ENCODE measurements around the gene AKAP7. TPM values are rescaled to one million over a fixed set of nuclear protein-coding genes. Genes with fewer than 3 reads are reported as not detected.
"Not testable (repeated sequence)": the region's sequence is repeated elsewhere in the genome, so short reads cannot be mapped to it uniquely, and the experiment has no call there.

Gene AKAP7
- total RNA-seq, 1 experiment from 2014 or later: 7.2 TPM

DNA sequence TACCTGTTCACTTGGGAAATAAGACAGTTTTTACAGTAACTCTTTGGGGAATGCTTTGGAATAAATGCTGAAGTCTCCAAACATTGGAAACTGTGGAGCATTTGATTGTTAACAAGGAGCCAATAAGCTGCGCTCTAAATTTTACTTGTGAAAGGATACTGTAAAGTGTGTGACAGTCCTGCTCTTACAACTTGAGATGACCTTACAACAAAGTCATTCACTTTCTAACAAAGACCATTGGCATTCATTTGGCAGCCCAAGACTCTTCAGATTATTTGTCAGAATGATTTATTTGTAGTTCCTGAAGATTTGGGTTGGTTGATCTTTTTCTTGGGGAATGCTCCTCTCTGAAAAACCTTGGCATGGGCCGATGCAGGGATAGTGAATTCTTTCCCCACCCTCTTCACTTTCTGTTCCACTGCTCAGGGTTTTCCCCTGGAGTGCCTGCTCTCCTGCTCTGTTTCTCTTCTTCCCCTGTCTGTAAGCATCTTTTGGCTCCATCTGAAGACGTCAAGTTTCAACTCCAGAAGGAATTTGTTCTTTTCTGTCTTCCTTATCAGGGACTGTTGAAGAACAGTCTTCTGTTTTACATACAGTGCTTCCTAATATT lies 116.4 kb downstream of the AKAP7 start:
- DNase-seq (ENCODE audit: low read depth): no peak

DNA sequence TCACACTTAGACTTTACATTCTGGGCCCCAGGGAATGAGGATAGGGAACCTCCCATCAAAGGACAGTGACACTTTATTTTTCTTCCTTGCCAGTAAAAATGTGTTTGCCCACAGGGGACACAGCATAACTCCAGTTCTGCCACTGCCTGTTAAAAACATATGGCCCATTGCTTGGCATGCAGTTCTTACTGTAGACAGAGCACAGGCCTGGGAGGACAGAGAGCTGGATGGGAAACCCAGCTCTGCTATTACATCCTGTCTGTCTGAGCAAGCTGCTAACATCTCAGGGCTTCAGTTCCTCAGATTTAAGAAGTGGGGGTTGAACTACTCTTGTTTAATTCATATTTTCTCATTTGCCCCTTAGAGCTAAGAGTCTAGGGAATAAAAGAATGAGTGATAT lies 120.2 kb downstream of the AKAP7 start:
- no peak for DNase-seq (ENCODE audit: low read depth)

DNA sequence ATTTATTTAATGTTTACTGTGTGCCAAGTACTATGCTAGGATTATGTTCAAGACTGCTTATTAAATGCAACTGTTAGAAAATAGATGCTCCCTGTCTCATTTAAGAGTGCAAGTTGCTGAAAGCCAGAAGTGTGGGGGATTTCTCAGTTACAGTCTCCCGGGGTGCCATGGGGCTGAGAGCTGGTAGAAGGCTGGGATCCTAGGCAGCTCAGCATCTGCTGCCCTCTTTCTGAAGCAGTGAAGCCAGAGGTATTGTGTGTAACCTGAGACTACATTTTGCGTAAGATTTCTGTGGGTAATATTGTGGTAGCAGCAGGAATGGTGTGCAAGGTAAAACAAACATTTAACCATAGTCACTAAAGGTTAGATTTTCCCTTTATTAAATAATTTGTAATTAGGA lies 120.6 kb downstream of the AKAP7 start:
- peak; percentile 36 for DNase-seq (ENCODE audit: low read depth)

DNA sequence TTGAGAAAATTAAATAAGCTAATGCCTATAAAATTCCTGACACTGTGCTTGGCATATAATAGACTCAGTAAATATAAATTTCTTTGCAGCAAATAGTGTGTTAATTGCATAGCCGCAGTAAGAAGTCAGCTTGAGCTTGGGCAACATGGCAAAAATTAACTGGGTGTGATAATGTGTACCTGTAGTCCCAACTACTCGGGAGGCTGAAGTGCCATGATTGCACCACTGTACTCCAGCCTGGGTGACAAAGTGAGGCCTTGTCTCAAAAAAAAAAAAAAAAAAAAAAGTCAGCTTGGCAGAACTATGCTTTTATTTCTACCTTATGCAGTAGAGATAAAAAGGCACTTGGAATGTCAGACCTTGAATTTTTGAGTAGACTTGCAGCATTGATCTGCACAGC lies 121.8 kb downstream of the AKAP7 start:
- no peak for DNase-seq (ENCODE audit: low read depth)

GRCh38 chr6:131258010-131258652 lies 122.9 kb downstream of the AKAP7 start:
- no peak for DNase-seq (ENCODE audit: low read depth)

DNA sequence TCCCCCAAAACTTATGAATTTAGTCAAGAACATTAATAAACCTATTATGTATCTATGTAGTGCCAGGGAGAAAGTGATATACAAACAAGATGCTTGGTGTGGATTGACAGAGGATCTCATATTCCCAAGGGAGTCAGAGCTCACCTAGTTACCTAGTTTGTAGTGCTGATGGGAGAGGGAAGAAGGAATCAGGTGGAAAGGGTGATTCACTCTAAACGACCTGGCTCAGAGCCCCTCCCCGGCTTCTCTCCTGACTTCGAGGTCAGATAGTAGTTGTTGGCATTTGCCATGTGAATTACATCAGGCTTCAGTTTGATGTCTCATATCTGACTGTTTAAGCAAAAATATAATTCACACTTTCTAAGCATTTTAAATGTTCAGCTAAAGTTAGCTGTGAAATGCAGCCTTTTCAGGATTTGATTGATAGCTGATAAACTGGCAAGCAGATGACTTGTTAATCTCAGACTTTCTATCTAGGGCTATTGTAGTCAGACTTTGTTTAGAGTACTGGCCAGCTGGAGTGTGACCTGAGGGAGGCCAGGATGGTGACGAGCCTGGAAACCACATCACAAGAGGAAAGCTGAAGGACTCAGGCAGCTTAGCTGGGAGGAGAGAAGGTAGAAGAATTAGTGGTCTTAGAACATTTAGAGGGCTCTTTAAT lies 123.7 kb downstream of the AKAP7 start:
- DNase-seq (ENCODE audit: low read depth): no peak

DNA sequence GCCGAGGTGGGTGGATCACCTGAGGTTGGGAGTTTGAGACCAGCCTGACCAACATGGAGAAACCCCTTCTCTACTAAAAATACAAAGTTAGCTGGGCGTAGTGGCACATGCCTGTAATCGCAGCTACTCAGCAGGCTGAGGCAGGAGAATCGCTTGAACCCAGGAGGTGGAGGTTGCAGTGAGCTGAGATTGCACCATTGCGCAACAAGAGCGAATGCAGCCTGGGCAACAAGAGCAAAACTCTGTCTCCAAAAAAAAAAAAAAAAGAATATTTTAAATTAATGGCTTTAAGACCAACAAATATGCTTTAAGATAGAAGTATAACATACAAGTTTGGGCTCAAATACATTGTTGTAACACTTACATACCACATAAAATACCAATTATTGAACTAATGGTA lies 125.7 kb downstream of the AKAP7 start:
- not testable (repeated sequence) for DNase-seq (ENCODE audit: low read depth)

DNA sequence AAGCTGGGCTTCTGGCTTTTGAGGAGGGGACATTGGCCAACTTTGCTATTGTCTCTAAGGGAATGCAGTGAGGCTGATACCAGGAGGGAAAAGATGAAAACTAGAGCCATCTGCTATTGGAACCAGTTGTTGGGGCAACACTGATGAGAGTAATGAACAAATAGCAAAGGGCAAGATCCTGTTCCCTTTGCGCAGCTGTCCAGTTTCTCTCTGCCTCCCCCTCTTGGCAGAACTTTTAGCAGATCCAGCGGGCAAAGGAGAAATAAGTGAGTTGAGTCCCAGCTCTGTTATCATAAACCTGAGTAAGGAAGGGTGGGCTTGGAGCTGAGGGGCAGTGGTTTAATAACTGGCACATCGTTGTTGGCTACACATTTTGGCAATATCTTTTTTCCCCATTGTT lies 126.8 kb downstream of the AKAP7 start:
- DNase-seq (ENCODE audit: low read depth): no peak

DNA sequence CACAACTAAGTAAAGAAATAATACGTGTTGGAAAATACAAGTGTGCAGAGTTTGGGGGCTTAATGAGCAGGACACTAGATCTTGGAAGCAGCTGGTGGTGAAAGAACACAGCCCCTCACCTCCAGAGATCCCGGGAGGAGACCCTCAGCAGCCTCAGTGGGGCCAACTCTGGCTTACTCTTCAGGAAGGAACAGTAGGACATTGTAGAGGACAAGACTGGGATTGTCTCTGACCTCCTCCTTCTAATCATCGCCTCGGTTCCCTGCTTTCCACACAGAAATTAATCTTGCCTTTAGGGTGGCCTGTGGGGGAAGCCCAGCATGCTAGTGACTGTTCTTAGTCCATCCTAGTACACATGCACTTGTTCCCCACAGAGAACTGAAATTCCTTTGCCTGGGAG lies 130.7 kb downstream of the AKAP7 start:
- DNase-seq (ENCODE audit: low read depth): no peak

DNA sequence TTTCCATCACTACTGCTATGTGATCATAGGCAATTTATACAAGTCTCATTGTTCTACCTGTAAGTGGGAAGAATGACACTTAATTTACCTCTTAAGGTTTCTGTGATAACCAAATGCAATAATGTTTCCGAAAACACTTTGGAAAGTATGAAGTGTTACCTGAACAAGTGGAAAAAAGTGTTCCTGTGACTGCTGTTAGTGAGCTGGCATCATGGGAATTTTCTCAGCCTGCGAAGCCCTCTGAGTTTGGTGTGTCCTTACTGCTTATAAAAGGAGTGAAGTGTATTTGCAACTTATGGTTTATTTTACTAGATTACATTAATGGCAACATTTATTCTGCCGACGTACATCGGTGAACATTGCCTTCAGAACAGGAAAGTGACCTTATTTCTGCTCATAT lies 133.0 kb downstream of the AKAP7 start:
- DNase-seq (ENCODE audit: low read depth): no peak

DNA sequence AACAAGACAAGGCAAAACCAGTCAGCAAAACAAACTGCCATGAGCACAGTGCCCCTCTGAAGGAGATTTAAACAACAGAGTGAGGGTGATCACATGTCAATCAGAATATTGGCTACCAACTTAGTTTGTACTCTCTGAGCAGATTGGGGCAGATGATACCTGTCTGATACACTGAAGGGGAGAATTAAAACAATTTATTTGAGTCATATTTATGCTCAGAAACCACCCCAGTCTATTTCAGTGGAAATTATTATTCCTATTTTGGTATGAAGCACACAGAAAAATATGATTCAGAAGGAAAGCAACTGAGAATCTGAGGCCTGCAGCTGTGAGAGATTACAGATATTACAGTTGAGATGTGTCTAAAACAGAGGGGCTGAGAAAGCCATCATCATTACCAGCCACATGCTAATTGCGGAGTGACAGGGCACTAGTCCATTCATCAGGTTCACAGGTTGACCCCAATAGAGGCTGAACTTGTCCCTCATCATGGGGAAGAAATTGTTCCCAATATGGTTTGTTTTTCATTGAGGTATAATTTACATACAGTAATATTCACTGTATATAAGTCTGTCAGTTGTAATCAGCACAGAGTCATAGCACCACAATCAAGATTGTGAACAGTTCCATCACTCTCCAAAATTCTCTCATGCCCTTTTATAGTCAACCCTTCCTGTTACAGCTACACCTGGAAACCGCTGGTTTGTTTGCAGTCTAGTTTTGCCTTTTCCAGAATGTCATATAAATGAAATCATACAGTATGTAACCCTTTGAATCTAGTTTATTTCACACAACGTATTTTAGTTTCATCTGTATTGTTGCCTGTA lies 134.5 kb downstream of the AKAP7 start:
- DNase-seq (ENCODE audit: low read depth): no peak

DNA sequence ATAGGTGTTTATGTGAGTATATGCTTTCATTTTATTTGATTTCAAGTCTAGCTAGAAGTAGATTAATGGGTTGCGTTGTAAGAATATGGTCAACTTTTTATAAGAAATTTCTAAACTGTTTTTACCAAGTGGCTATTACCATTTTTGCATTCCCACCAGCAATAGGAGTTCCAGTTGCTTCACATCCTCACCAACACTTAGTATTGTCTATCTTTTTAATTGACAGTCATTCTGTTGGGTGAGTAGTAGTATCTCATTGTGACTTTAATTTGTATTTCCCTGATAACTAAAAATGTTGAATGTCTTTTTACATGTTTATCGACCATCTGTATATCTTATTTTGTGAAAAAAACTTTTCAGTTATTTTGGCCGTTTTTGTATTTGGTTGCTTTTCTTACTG lies 135.3 kb downstream of the AKAP7 start:
- DNase-seq (ENCODE audit: low read depth): no peak

DNA sequence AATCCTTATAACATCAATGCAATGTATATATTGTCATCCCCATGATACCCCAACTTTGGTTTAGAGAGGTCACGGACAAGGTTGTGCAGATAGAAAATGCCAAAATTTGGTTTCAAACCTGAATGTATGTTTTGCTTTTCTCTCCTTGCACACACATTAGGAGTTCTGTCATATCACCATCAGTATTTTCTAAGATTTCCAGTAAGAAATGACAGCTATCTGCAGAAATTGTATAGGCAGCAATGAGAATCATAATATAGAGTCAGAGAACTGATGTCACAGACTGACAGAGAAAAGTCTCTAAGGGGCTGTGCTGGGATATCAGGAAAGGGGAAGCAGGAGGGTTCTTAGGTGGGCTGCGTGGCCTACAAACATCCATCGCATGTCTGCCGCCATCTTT lies 140.0 kb downstream of the AKAP7 start:
- no peak for DNase-seq (ENCODE audit: low read depth)

DNA sequence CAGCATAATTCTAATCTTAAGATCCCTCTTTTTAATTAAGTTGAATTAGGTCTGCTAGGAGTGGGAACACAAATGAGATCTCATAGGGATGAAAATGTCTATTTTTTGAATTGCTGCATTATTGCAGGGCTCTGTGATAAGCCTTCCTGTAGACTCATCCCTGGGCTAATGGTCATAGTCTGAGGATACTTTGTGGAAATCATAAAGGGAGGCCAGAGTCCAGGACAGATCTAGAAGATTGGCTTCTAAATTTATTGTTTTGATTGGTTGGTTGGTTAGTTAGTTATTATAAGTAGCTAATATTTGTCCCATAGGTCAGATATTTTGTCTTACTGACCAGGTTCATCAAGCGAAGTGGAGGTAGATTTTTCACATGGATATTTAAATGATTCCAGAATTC lies 142.3 kb downstream of the AKAP7 start:
- no peak for DNase-seq (ENCODE audit: low read depth)

DNA sequence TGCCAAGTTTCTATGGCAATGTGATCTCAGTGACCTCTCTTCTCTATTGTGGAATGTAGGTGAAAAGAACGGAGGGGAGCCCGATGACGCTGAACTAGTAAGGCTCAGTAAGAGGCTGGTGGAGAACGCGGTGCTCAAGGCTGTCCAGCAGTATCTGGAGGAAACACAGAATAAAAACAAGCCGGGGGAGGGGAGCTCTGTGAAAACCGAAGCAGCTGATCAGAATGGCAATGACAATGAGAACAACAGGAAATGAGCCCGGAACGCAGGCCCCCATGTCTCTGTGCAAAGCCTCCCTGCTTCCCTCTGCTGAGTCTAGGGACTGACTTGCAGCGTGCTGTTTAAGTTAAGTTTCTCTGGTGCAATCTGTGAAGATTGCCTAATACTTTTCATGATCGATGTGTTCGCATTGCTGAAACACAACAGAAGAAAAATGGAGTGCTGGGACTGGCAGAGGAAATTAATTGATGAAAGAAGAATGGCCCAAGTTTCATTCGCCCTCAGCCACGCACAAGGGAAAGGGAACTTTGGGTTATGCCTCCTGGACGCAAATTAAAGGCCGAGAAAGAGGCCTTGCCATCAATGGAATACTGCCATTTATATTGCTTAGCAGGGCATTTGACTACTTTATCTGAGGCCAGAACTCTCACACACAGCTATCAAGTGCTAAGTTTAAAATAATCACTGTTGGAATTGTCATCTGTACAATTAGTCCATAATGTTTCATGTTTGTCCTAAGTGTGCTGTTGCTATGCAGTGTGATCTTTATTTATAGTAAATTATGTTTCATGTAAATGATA lies 146.4 kb downstream of the AKAP7 start:
- no peak for DNase-seq (ENCODE audit: low read depth)

- DNase-seq (ENCODE audit: low read depth): no peak
Observed at GRCh38 chr6:131282365-131282764, 147.1 kb downstream of the AKAP7 start.

DNA sequence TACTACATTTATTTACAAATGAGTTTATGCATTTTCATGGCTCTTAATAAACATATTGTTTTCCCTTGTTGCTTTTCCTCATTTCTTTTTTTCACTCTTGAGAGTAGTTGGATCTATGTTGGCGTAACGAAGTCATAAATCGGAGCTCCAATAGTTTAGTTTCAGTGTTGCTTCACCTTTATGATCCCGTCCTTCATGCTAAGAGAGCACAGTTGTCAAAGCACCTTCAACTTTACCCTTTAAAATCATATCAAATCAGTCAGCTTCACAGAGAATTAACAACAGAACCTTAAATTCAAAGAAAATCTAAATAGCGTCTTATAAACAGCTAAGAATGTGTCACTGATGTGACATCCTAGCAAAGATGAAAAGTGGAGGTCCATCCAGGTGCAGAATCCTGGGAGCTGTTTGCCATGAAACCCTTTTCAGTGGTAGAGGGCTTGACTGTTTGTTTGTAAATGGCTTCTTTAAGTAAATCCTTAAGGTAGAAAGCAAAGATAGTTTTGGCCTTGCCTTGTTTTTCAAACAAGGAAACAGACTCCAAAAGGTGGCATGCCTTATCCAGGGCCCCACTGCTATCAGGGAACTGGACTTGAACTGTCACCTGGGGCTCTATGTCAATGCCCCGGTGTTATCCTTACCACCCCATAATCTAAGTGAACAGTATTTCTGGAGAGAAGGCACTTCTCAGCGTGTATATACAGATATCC lies 148.4 kb downstream of the AKAP7 start:
- no peak for DNase-seq (ENCODE audit: low read depth)

DNA sequence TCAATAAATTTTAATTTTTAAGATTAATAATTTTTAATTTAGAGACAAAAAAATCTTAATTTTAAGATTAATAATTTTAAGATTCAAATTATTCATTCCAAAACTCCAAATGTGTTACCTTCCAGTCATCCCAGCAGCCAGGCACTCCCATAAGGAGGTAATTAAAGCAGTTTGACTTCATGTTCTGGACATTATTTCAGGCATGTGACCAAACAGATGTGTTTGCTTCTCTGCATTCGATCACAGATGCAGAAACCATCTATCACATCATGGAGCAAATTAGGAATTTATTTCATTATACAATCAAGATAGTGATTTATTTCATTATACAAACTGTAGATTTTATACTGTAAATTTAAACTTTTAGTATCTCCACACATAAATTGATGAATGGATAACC lies 150.3 kb downstream of the AKAP7 start:
- no peak for DNase-seq (ENCODE audit: low read depth)

- DNase-seq (ENCODE audit: low read depth): no peak
Observed at GRCh38 chr6:131286469-131287040, 151.3 kb downstream of the AKAP7 start.

DNA sequence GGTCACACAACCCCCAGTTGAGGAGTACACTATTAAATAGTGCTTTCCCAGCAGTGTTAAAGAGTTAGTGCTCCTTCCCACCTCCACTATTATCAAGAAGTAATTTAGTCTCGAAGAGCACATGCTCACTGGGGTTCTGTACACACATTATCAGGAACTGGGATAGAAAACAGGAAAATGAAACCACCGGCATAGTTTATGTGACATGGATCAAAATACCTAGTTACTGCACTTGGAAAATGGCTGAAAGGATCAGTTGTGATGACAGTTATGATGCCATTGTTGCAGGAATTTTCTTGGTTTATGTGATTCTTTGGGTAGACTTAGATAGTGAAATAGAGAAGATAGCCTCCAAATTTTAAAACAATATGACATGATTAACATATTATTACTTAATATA lies 152.9 kb downstream of the AKAP7 start:
- DNase-seq (ENCODE audit: low read depth): no peak

- DNase-seq (ENCODE audit: low read depth): no peak
Observed at GRCh38 chr6:131290955-131291354, 155.7 kb downstream of the AKAP7 start.
